Upper lobe of left lung (tissue), 4 donors: ENCODE results near the gene CYRIA.

Source experiments
- EP300 ChIP-seq, 4 donors: sonication (generic); formaldehyde crosslinking; IDR thresholded peaks; one replicate each; pipeline ENCODE4 v1.5.1; 2017; ENCODE audit warnings: antibody characterized with exemption in 4 of 4, control low read depth in 2 of 4
- POLR2A ChIP-seq, 4 donors: fragments of 450-650 bp; IDR thresholded peaks; one replicate each; pipeline ENCODE4 v1.5.1; 2016 to 2017; ENCODE audit warnings: antibody characterized with exemption in 4 of 4, mild to moderate bottlenecking in 2 of 4
- POLR2AphosphoS5 ChIP-seq, 2 donors: sonication (generic); formaldehyde crosslinking; IDR thresholded peaks; one replicate each; pipeline ENCODE4 v1.5.1; 2017; ENCODE audit warnings: antibody characterized with exemption in 2 of 2
- TF ChIP-seq, protein P1 (sequence below), 6 experiments: fragments of 450-650 bp in 4 of 6; fragments of 200-600 bp in 2 of 6; sonication (generic) in 2 of 6; IDR thresholded peaks; one replicate each; pipeline ENCODE4 v1.5.1; 2016 to 2019; ENCODE audit warnings: antibody characterized with exemption in 6 of 6

DNA sequence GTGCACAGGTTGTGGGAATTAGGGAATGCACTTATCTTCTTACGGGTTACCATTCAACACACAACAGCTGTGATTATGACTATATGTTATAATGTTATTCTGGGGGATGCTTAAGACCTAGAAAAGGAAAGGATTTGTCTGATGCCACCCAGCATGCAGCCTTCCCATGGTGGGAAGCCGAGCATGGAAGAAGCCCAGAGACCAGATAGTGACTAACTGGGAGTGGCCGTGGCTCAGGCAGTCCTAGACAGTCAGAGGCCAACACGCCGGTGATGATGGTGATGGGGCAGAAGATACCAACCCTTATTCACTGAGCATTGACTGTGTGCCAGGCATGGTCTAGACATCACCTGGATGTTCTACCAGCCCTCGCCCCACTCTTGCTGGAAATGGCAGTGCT, 35.9 kb downstream of the CYRIA start:
- TF ChIP-seq, protein P1, sequence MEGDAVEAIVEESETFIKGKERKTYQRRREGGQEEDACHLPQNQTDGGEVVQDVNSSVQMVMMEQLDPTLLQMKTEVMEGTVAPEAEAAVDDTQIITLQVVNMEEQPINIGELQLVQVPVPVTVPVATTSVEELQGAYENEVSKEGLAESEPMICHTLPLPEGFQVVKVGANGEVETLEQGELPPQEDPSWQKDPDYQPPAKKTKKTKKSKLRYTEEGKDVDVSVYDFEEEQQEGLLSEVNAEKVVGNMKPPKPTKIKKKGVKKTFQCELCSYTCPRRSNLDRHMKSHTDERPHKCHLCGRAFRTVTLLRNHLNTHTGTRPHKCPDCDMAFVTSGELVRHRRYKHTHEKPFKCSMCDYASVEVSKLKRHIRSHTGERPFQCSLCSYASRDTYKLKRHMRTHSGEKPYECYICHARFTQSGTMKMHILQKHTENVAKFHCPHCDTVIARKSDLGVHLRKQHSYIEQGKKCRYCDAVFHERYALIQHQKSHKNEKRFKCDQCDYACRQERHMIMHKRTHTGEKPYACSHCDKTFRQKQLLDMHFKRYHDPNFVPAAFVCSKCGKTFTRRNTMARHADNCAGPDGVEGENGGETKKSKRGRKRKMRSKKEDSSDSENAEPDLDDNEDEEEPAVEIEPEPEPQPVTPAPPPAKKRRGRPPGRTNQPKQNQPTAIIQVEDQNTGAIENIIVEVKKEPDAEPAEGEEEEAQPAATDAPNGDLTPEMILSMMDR (IDR thresholded peaks at IDR 0.05): no peak
- no peak for TF ChIP-seq POLR2A (IDR thresholded peaks at IDR 0.05)
- no peak for TF ChIP-seq EP300 (IDR thresholded peaks at IDR 0.05)
- no peak for TF ChIP-seq POLR2AphosphoS5 (IDR thresholded peaks at IDR 0.05)
